ENCODE data around the gene PLEKHG3. TPM values are rescaled to one million over a fixed set of nuclear protein-coding genes. Genes with fewer than 3 reads are reported as not detected.

PLEKHG3 gene
- total RNA-seq, 1 donor from 2014 or later: 5.5 TPM

GRCh38 chr14:64769096-64770020 is 65.1 kb downstream of the PLEKHG3 start:
- intact Hi-C loops (cut with micrococcal nuclease): loop anchor here (10.0 kb wide), 1 partner anchor 225 kb away; the partner anchor contains the start of genes HSPA2 and PPP1R36
- Mint-ChIP-seq H3K27me3 (ENCODE audit: insufficient read depth) (no peaks in the 10 kb centered on the region), H3K27ac (no peak overlapping the region), H3K9me3 (no peaks in the 10 kb centered on the region), H3K4me1 (ENCODE audit: low read depth) (peaks cover 20% of the 10 kb centered on the region), H3K36me3 (ENCODE audit: low read depth) (no peaks in the 10 kb centered on the region), H3K4me3 (no peak overlapping the region)
- DNase-seq (ENCODE audit: low spot score): no peak

- Mint-ChIP-seq H3K4me3 (no peak overlapping the region), H3K27ac (no peak overlapping the region), H3K9me3 (no peaks in the 10 kb centered on the region), H3K36me3 (ENCODE audit: low read depth) (no peaks in the 10 kb centered on the region), H3K27me3 (ENCODE audit: insufficient read depth) (no peaks in the 10 kb centered on the region), H3K4me1 (ENCODE audit: low read depth) (peaks cover 11% of the 10 kb centered on the region)
- no peak for DNase-seq (ENCODE audit: low spot score)
- intact Hi-C loops (cut with micrococcal nuclease): no loop called here
Measured at GRCh38 chr14:64770751-64771150, 66.5 kb downstream of the PLEKHG3 start.

GRCh38 chr14:64771161-64771560 is 66.9 kb downstream of the PLEKHG3 start:
- H3K36me3 Mint-ChIP-seq (ENCODE audit: low read depth): no peaks in the 10 kb centered on the region
- no peaks in the 10 kb centered on the region for H3K9me3 Mint-ChIP-seq
- H3K27ac Mint-ChIP-seq: no peak overlapping the region
- no peaks in the 10 kb centered on the region for H3K27me3 Mint-ChIP-seq (ENCODE audit: insufficient read depth)
- no peak overlapping the region for H3K4me3 Mint-ChIP-seq
- no peak for DNase-seq (ENCODE audit: low spot score)
- intact Hi-C loops (cut with micrococcal nuclease): no loop called here
- peaks cover 7% of the 10 kb centered on the region for H3K4me1 Mint-ChIP-seq (ENCODE audit: low read depth)

- intact Hi-C loops (cut with micrococcal nuclease): no loop called here
- peaks cover 6% of the 10 kb centered on the region for H3K4me1 Mint-ChIP-seq (ENCODE audit: low read depth)
- no peak for DNase-seq (ENCODE audit: low spot score)
- H3K36me3 Mint-ChIP-seq (ENCODE audit: low read depth): no peaks in the 10 kb centered on the region
- no peaks in the 10 kb centered on the region for H3K27me3 Mint-ChIP-seq (ENCODE audit: insufficient read depth)
- H3K9me3 Mint-ChIP-seq: no peaks in the 10 kb centered on the region
- H3K4me3 Mint-ChIP-seq: no peak overlapping the region
- no peak overlapping the region for H3K27ac Mint-ChIP-seq
Measured at GRCh38 chr14:64772397-64772950, 68.2 kb downstream of the PLEKHG3 start.

GRCh38 chr14:64773046-64773445 is 68.8 kb downstream of the PLEKHG3 start:
- intact Hi-C loops (cut with micrococcal nuclease): no loop called here
- no peak overlapping the region for H3K27ac Mint-ChIP-seq
- H3K36me3 Mint-ChIP-seq (ENCODE audit: low read depth): no peaks in the 10 kb centered on the region
- DNase-seq (ENCODE audit: low spot score): no peak
- no peak overlapping the region for H3K4me3 Mint-ChIP-seq
- no peaks in the 10 kb centered on the region for H3K9me3 Mint-ChIP-seq
- H3K4me1 Mint-ChIP-seq (ENCODE audit: low read depth): peaks cover 6% of the 10 kb centered on the region
- H3K27me3 Mint-ChIP-seq (ENCODE audit: insufficient read depth): no peaks in the 10 kb centered on the region

- Mint-ChIP-seq H3K27me3 (ENCODE audit: insufficient read depth) (no peaks in the 10 kb centered on the region), H3K4me1 (ENCODE audit: low read depth) (peaks cover 6% of the 10 kb centered on the region), H3K27ac (no peak overlapping the region), H3K36me3 (ENCODE audit: low read depth) (no peaks in the 10 kb centered on the region), H3K9me3 (no peaks in the 10 kb centered on the region), H3K4me3 (no peak overlapping the region)
- intact Hi-C loops (cut with micrococcal nuclease): no loop called here
- no peak for DNase-seq (ENCODE audit: low spot score)
Measured at GRCh38 chr14:64773577-64773976, 69.4 kb downstream of the PLEKHG3 start.

GRCh38 chr14:64774272-64774671 is 70.0 kb downstream of the PLEKHG3 start:
- Mint-ChIP-seq H3K4me1 (ENCODE audit: low read depth) (peaks cover 6% of the 10 kb centered on the region), H3K36me3 (ENCODE audit: low read depth) (no peaks in the 10 kb centered on the region), H3K4me3 (no peak overlapping the region), H3K27ac (no peak overlapping the region), H3K9me3 (no peaks in the 10 kb centered on the region), H3K27me3 (ENCODE audit: insufficient read depth) (no peaks in the 10 kb centered on the region)
- DNase-seq (ENCODE audit: low spot score): no peak
- intact Hi-C loops (cut with micrococcal nuclease): no loop called here

- H3K36me3 Mint-ChIP-seq (ENCODE audit: low read depth): no peaks in the 10 kb centered on the region
- intact Hi-C loops (cut with micrococcal nuclease): no loop called here
- no peak for DNase-seq (ENCODE audit: low spot score)
- no peak overlapping the region for H3K27ac Mint-ChIP-seq
- no peaks in the 10 kb centered on the region for H3K27me3 Mint-ChIP-seq (ENCODE audit: insufficient read depth)
- H3K4me1 Mint-ChIP-seq (ENCODE audit: low read depth): peaks cover 6% of the 10 kb centered on the region
- H3K9me3 Mint-ChIP-seq: no peaks in the 10 kb centered on the region
- H3K4me3 Mint-ChIP-seq: no peak overlapping the region
Measured at GRCh38 chr14:64775081-64775777, 71.0 kb downstream of the PLEKHG3 start.

- Mint-ChIP-seq H3K27me3 (ENCODE audit: insufficient read depth) (peaks cover 2% of the 10 kb centered on the region), H3K4me1 (ENCODE audit: low read depth) (no peaks in the 10 kb centered on the region), H3K27ac (no peak overlapping the region), H3K9me3 (no peaks in the 10 kb centered on the region), H3K36me3 (ENCODE audit: low read depth) (no peaks in the 10 kb centered on the region), H3K4me3 (no peak overlapping the region)
- DNase-seq (ENCODE audit: low spot score): no peak
- intact Hi-C loops (cut with micrococcal nuclease): no loop called here
Measured at GRCh38 chr14:64777461-64777860, 73.2 kb downstream of the PLEKHG3 start.

- no peaks in the 10 kb centered on the region for H3K9me3 Mint-ChIP-seq
- intact Hi-C loops (cut with micrococcal nuclease): no loop called here
Measured at GRCh38 chr14:64778104-64778754, 74.0 kb downstream of the PLEKHG3 start.

GRCh38 chr14:64779472-64779871 is 75.2 kb downstream of the PLEKHG3 start:
- intact Hi-C loops (cut with micrococcal nuclease): no loop called here
- Mint-ChIP-seq H3K4me3 (no peak overlapping the region), H3K9me3 (no peaks in the 10 kb centered on the region), H3K27ac (no peak overlapping the region), H3K27me3 (ENCODE audit: insufficient read depth) (peaks cover 2% of the 10 kb centered on the region), H3K4me1 (ENCODE audit: low read depth) (no peaks in the 10 kb centered on the region), H3K36me3 (ENCODE audit: low read depth) (no peaks in the 10 kb centered on the region)
- DNase-seq (ENCODE audit: low spot score): no peak

More at GRCh38 chr14:64778104-64778754, 74.0 kb downstream of the PLEKHG3 start:
- H3K36me3 Mint-ChIP-seq (ENCODE audit: low read depth): no peaks in the 10 kb centered on the region
- H3K4me1 Mint-ChIP-seq (ENCODE audit: low read depth): no peaks in the 10 kb centered on the region
- H3K27ac Mint-ChIP-seq: no peak overlapping the region
- no peak for DNase-seq (ENCODE audit: low spot score)
- H3K27me3 Mint-ChIP-seq (ENCODE audit: insufficient read depth): peaks cover 2% of the 10 kb centered on the region
- H3K4me3 Mint-ChIP-seq: no peak overlapping the region

- Mint-ChIP-seq H3K27me3 (ENCODE audit: insufficient read depth) (peaks cover 2% of the 10 kb centered on the region), H3K4me1 (ENCODE audit: low read depth) (no peaks in the 10 kb centered on the region), H3K4me3 (no peak overlapping the region), H3K27ac (no peak overlapping the region), H3K9me3 (no peaks in the 10 kb centered on the region), H3K36me3 (ENCODE audit: low read depth) (no peaks in the 10 kb centered on the region)
- intact Hi-C loops (cut with micrococcal nuclease): no loop called here
- DNase-seq (ENCODE audit: low spot score): no peak
Measured at GRCh38 chr14:64782196-64782595, 78.0 kb downstream of the PLEKHG3 start.

All from activated T-helper 1 cell treated with anti-CD3 and anti-CD28 coated beads, Interleukin-12 subunit alpha, Interleukin-12 subunit beta, Interleukin-2, Interleukin-4 antibody, amounts not matched to agents 30 ng/mL and 10 ng/mL and 1 ng/mL, durations not matched to agents 14 hours and 24 hours and 36 hours (primary cell).